B cell (primary cell): ENCODE data around the gene PRRT3. TPM values are rescaled to one million over a fixed set of nuclear protein-coding genes. Genes with fewer than 3 reads are reported as not detected.

Experiments
- ATAC-seq: fragments of 200-7000 bp; cut with Tn5 transposase; one replicate; pipeline ENCODE4 v1.10.0; 2021; ENCODE audit warnings: low read depth, mild to moderate bottlenecking, moderate number of reproducible peaks, moderate library complexity
- CTCF ChIA-PET: fragments of 350-600 bp; sonication (Branson Sonifier 250); formaldehyde crosslinking; loops from one replicate; lab custom pipeline; 2021; ENCODE audit warnings: antibody characterized with exemption, inconsistent platforms; lab: Charles Lee
- POLR2A ChIA-PET: fragments of 350-600 bp; sonication (Branson Sonifier 250); formaldehyde crosslinking; loops from one replicate; lab custom pipeline; 2021; ENCODE audit warnings: antibody characterized with exemption; lab: Charles Lee
- DNase-seq: peaks from one replicate; pipeline ENCODE4 v3.0.0; 2013
- H2AFZ ChIP-seq: 2 replicates; pipeline ENCODE4 v1.6.1; 2012; ENCODE audit warnings: mild to moderate bottlenecking, low read depth, low read length; ENCODE audit not compliant: insufficient read depth, poor library complexity, severe bottlenecking
- H3K27ac ChIP-seq, 2 donors: 1 replicate in 1 of 2; 2 replicates in 1 of 2; pipeline ENCODE4 v1.5.1; 2012 to 2013; ENCODE audit warnings: low read length in 2 of 2, mild to moderate bottlenecking in 2 of 2, moderate library complexity in 1 of 2
- H3K27me3 ChIP-seq, 4 experiments: fragments of 200-600 bp in 1 of 4; sonication (generic) in 1 of 4; replicated peaks in 1 of 4; 1 replicate in 2 of 4; 2 replicates in 2 of 4; pipeline versions ENCODE4 v1.6.1 to v1.7.0; 2013 to 2016; ENCODE audit warnings: low read length in 3 of 4, mild to moderate bottlenecking in 2 of 4, mixed read lengths in 1 of 4, moderate library complexity in 1 of 4; ENCODE audit not compliant: insufficient read depth in 4 of 4, control insufficient read depth in 3 of 4; ENCODE audit errors: control extremely low read depth in 1 of 4
- H3K36me3 ChIP-seq, 2 experiments: replicated peaks in 1 of 2; 1 replicate in 1 of 2; 2 replicates in 1 of 2; pipeline versions ENCODE4 v1.6.1 to v1.7.1; 2013; ENCODE audit warnings: low read length in 1 of 2; ENCODE audit not compliant: insufficient read depth in 2 of 2, control insufficient read depth in 1 of 2; ENCODE audit errors: control extremely low read depth in 1 of 2, extremely low read depth in 1 of 2
- H3K4me1 ChIP-seq, 2 donors: fragments of 200-600 bp in 1 of 2; sonication (generic) in 1 of 2; 1 replicate in 1 of 2; 2 replicates in 1 of 2; pipeline versions ENCODE4 v1.5.1 to v1.6.1; 2013 to 2017; ENCODE audit warnings: low read length in 2 of 2; ENCODE audit not compliant: control insufficient read depth in 2 of 2, insufficient read depth in 2 of 2
- H3K4me2 ChIP-seq: replicated peaks from 2 replicates; pipeline ENCODE3; 2012; ENCODE audit warnings: mild to moderate bottlenecking, low read depth, low read length; ENCODE audit not compliant: poor library complexity, severe bottlenecking
- H3K4me3 ChIP-seq, 5 experiments: fragments of 200-600 bp in 1 of 5; sonication (generic) in 1 of 5; 1 replicate in 3 of 5; 2 replicates in 2 of 5; pipeline versions ENCODE4 v1.5.1 to v1.7.0; 2011 to 2016; ENCODE audit warnings: low read length in 4 of 5, mild to moderate bottlenecking in 4 of 5, low read depth in 2 of 5, control low read depth in 1 of 5, moderate library complexity in 1 of 5; ENCODE audit not compliant: insufficient read depth in 1 of 5; ENCODE audit errors: control extremely low read depth in 1 of 5, extremely low read depth in 1 of 5
- H3K79me2 ChIP-seq: fragments of 200-600 bp; sonication (generic); one replicate; pipeline ENCODE4 v1.6.0; 2016; ENCODE audit warnings: low read length; ENCODE audit not compliant: control insufficient read depth, insufficient read depth
- H3K9ac ChIP-seq: fragments of 200-600 bp; sonication (generic); 2 replicates; pipeline ENCODE4 v1.6.1; 2017; ENCODE audit warnings: mild to moderate bottlenecking, low read length, moderate library complexity
- H3K9me3 ChIP-seq, 3 donors: one replicate each; pipeline versions ENCODE4 v1.6.1 to v1.7.1; 2013; ENCODE audit warnings: low read length in 2 of 3; ENCODE audit not compliant: control insufficient read depth in 2 of 3, insufficient read depth in 1 of 3; ENCODE audit errors: control extremely low read depth in 1 of 3
- H4K20me1 ChIP-seq: 2 replicates; pipeline ENCODE4 v1.6.0; 2012; ENCODE audit warnings: mild to moderate bottlenecking, low read length; ENCODE audit not compliant: insufficient read depth, control insufficient read depth, poor library complexity, severe bottlenecking
- H3K27ac Mint-ChIP-seq: one replicate; pipeline ENCODE4 v1.8.0; 2021; ENCODE audit warnings: mixed read lengths
- H3K27me3 Mint-ChIP-seq: one replicate; pipeline ENCODE4 v1.8.0; 2021; ENCODE audit warnings: mixed read lengths
- H3K4me1 Mint-ChIP-seq: one replicate; pipeline ENCODE4 v1.8.0; 2021; ENCODE audit warnings: mixed read lengths
- H3K4me3 Mint-ChIP-seq: one replicate; pipeline ENCODE4 v1.8.0; 2021; ENCODE audit warnings: mixed read lengths
- H3K9me3 Mint-ChIP-seq: one replicate; pipeline ENCODE4 v1.8.0; 2022; ENCODE audit warnings: mixed read lengths; ENCODE audit not compliant: insufficient read depth
- EZH2 ChIP-seq: IDR thresholded peaks from 2 replicates; pipeline ENCODE4 v1.6.1; 2012; ENCODE audit warnings: borderline replicate concordance, low read depth, mild to moderate bottlenecking, moderate library complexity, low read length; ENCODE audit not compliant: insufficient read depth, poor library complexity, severe bottlenecking
- WGBS: methylation state at CpG from one replicate; pipeline ENCODE4 v1.1.5; 2013; ENCODE audit warnings: missing lambda C conversion rate; ENCODE audit not compliant: insufficient coverage; 5-methylcytosine and 5-hydroxymethylcytosine counted together
- intact Hi-C: fragments of 100-400 bp; cut with micrococcal nuclease; formaldehyde crosslinking; loops from one replicate; pipeline ENCODE4 v1.10.0; 2022
- polyA plus RNA-seq: library from polyadenylated mRNA; depleted of rRNA; stranded (reverse); fragments of >200 nt; gene quantifications from 2 replicates; pipeline ENCODE4 v1.2.3, GENCODE V29; 2012
- total RNA-seq, 2 donors: library from RNA; stranded (reverse); fragments of 120-200 nt in 1 of 2; gene quantifications; 1 replicate in 1 of 2; 2 replicates in 1 of 2; pipeline versions ENCODE4 v1.2.3 to v1.2.4, GENCODE V29; 2013 to 2022
- TF ChIP-seq, protein P1 (sequence below): fragments of 200-600 bp; IDR thresholded peaks from one replicate; pipeline ENCODE4 v1.8.0; 2022; ENCODE audit warnings: antibody characterized with exemption, mild to moderate bottlenecking

Gene PRRT3
- total and polyA plus RNA-seq, 2 donors (not counting 1 experiment from before 2014, with no cell fraction given) = 1.7 to 3.9 TPM

DNA sequence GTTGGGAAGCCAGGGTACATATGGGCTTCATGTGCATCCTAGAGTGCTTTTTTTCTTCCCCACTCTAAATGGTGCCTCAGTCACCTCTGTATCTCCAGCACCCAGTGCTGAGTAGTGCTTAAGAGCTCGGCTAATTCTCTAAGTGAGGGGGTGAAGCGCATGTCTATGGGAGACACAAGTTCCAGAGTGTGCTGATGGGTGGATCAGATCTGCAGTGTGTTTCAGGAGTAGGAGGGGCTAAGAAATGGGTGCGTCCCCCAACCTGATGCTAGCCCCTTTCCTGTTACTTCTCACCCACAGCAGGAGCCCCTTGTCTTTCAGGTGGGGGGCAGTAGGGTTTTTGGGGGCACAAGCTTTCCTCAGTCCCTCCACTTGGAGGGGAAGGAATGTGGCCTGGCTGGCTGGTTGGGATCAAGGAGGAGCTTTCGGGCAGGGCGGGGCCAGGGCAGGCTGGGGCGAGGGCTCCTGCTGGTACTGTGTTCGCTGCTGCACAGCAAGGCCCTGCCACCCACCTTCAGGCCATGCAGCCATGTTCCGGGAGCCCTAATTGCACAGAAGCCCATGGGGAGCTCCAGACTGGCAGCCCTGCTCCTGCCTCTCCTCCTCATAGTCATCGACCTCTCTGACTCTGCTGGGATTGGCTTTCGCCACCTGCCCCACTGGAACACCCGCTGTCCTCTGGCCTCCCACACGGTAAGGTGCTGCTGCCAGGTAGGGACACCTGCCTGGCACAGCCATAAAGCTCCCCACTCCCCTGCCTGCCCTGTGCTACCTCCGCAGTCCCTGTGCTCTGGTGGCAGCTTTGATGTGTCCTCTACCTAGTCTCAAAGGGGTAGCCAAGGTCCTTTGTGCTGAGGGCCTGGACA, 49.6 kb downstream of the PRRT3 start, which contains the start of gene IL17RE:
TSS of gene IL17RE (plus strand) at position 477 of the 866 bp plus-strand sequence. CDS start at position 562, 85 bp downstream.
- no peak within 1 kb of the TSS for H3K27ac Mint-ChIP-seq
- H3K4me3 Mint-ChIP-seq = no peak within 1 kb of the TSS
- no peaks in the 10 kb centered on the region for H3K4me1 Mint-ChIP-seq
- WGBS = 80% methylated on average over 10 of the region's 13 CpGs
- Histone ChIP-seq H3K27ac (no peak within 1 kb of the TSS), H3K4me2 (no peak within 1 kb of the TSS), H3K9me3 (no peaks in the 10 kb centered on the region), H3K9ac (no peak within 1 kb of the TSS), H3K4me1 (no peaks in the 10 kb centered on the region), H3K27me3 (no peaks in the 10 kb centered on the region), H3K36me3 (no peaks in the 10 kb centered on the region), H4K20me1 (no peaks in the 10 kb centered on the region), H3K79me2 (peaks cover 26% of the 10 kb centered on the region), H3K4me3 (no peak within 1 kb of the TSS), H2AFZ (no peak within 1 kb of the TSS)
- no peak for DNase-seq
- TF ChIP-seq, protein P1, sequence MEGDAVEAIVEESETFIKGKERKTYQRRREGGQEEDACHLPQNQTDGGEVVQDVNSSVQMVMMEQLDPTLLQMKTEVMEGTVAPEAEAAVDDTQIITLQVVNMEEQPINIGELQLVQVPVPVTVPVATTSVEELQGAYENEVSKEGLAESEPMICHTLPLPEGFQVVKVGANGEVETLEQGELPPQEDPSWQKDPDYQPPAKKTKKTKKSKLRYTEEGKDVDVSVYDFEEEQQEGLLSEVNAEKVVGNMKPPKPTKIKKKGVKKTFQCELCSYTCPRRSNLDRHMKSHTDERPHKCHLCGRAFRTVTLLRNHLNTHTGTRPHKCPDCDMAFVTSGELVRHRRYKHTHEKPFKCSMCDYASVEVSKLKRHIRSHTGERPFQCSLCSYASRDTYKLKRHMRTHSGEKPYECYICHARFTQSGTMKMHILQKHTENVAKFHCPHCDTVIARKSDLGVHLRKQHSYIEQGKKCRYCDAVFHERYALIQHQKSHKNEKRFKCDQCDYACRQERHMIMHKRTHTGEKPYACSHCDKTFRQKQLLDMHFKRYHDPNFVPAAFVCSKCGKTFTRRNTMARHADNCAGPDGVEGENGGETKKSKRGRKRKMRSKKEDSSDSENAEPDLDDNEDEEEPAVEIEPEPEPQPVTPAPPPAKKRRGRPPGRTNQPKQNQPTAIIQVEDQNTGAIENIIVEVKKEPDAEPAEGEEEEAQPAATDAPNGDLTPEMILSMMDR = no peak
- TF ChIP-seq EZH2 = no peak
- no peak for ATAC-seq
- intact Hi-C loops = no loop called here
- POLR2A ChIA-PET = interaction anchor here (0.5 kb wide), 1 partner anchor 74 kb away, joined by 4 read pairs; no protein-coding TSS in a partner anchor
- H3K9me3 Mint-ChIP-seq = no peaks in the 10 kb centered on the region
- peaks cover 4% of the 10 kb centered on the region for H3K27me3 Mint-ChIP-seq
- CTCF ChIA-PET = no interaction called here

DNA sequence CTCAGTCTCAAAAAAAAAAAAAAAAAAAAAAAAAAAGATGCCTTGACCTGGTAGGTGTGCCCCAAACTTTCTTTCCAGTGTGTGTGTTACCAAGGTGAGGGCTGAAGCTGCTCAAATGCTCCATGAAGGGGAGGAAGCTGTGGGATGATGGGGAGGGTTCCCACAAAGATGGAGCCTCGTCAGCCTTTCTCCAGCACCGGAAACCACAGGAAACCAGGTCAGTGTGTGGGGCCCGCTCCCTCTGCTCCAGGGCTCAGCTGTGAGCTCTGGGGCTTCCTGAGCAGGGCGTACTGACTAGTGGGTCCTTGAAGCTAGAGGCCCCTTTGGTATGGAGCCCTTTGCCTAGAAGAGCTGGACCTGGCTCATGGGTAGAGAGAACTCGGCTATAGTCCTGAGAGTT, 50.2 kb downstream of the PRRT3 start:
- CTCF ChIA-PET = no interaction called here
- no peak overlapping the region for H3K27ac ChIP-seq
- no peak for ATAC-seq

More for the DNA sequence above, 50.2 kb downstream of the PRRT3 start:
- H3K4me3 Mint-ChIP-seq = no peak overlapping the region
- peaks cover 33% of the 10 kb centered on the region for H3K79me2 ChIP-seq
- H3K9ac ChIP-seq = no peak overlapping the region
- H3K4me1 ChIP-seq = no peaks in the 10 kb centered on the region
- H4K20me1 ChIP-seq = no peaks in the 10 kb centered on the region
- H3K4me2 ChIP-seq = no peak overlapping the region
- H3K27me3 ChIP-seq = no peaks in the 10 kb centered on the region
- no peak for TF ChIP-seq EZH2
- TF ChIP-seq, protein P1 = no peak
- intact Hi-C loops = no loop called here
- no peak overlapping the region for H2AFZ ChIP-seq
- H3K36me3 ChIP-seq = no peaks in the 10 kb centered on the region
- peaks cover 1% of the 10 kb centered on the region for H3K4me1 Mint-ChIP-seq
- POLR2A ChIA-PET = interaction anchor here (0.5 kb wide), 1 partner anchor 75 kb away, joined by 4 read pairs; no protein-coding TSS in a partner anchor
- no peaks in the 10 kb centered on the region for H3K9me3 Mint-ChIP-seq
- no peaks in the 10 kb centered on the region for H3K9me3 ChIP-seq
- no peak for DNase-seq
- H3K27ac Mint-ChIP-seq = no peak overlapping the region
- WGBS = 5% methylated on average over 5 of the region's 5 CpGs
- H3K27me3 Mint-ChIP-seq = peaks cover 4% of the 10 kb centered on the region
- H3K4me3 ChIP-seq = no peak overlapping the region
